Gastrocnemius medialis (tissue), 4 donors: ENCODE measurements around the gene BBOX1. TPM values are rescaled to one million over a fixed set of nuclear protein-coding genes. Genes with fewer than 3 reads are reported as not detected.

Source experiments
- ATAC-seq, 2 donors: fragments of 150-250 bp; one replicate each; pipeline ENCODE4 v1.9.1; 2016
- DNase-seq, 2 donors: peaks; one replicate each; pipeline ENCODE4 v3.0.0-alpha.2; 2019
- H3K27ac ChIP-seq, 4 donors: fragments of 200-600 bp; sonication (generic); 1 replicate in 1 of 4; 2 replicates in 3 of 4; pipeline ENCODE4 v1.5.1; 2016 to 2018; ENCODE audit warnings: mild to moderate bottlenecking in 2 of 4, moderate library complexity in 1 of 4
- H3K27me3 ChIP-seq, 3 donors: fragments of 200-600 bp; sonication (generic) in 2 of 3; 1 replicate in 1 of 3; 2 replicates in 2 of 3; pipeline versions ENCODE4 v1.5.1 to v1.6.0; 2016 to 2019; ENCODE audit warnings: mild to moderate bottlenecking in 1 of 3, moderate library complexity in 1 of 3
- H3K36me3 ChIP-seq, 2 donors: fragments of 200-600 bp; sonication (generic) in 1 of 2; one replicate each; pipeline ENCODE4 v1.5.1; 2017 to 2018
- H3K4me1 ChIP-seq, 2 donors: fragments of 200-600 bp; sonication (generic) in 1 of 2; one replicate each; pipeline ENCODE4 v1.5.1; 2016 to 2017; ENCODE audit warnings: mild to moderate bottlenecking in 2 of 2
- H3K4me3 ChIP-seq, 4 donors: fragments of 200-600 bp; sonication (generic) in 3 of 4; 1 replicate in 1 of 4; 2 replicates in 3 of 4; pipeline ENCODE4 v1.5.1; 2016 to 2019; ENCODE audit warnings: mild to moderate bottlenecking in 2 of 4
- H3K9me3 ChIP-seq, 3 donors: fragments of 200-600 bp; sonication (generic) in 2 of 3; 1 replicate in 1 of 3; 2 replicates in 2 of 3; pipeline ENCODE4 v1.5.1; 2016 to 2019
- POLR2A ChIP-seq, 2 donors: fragments of 450-650 bp; IDR thresholded peaks; one replicate each; pipeline ENCODE4 v1.6.1; 2017; ENCODE audit warnings: antibody characterized with exemption in 2 of 2, mild to moderate bottlenecking in 2 of 2, moderate library complexity in 2 of 2
- in situ Hi-C, 4 donors: fragments of 200-750 bp; cut with MboI; loops; one replicate each; pipeline versions ENCODE4 v1.15.0 to v1.8.0; 2017; ENCODE audit warnings: low sequenced_read_pairs in 4 of 4
- intact Hi-C: fragments of 100-400 bp; cut with DNase I; formaldehyde crosslinking; loops from one replicate; pipeline ENCODE4 v1.15.1; 2023; ENCODE audit warnings: low total_unique reads
- total RNA-seq, 4 donors: library from RNA; depleted of rRNA; stranded (reverse); fragments of >200 nt; gene quantifications; one replicate each; pipeline versions ENCODE4 v1.1.0 to v1.2.3, GENCODE V29; 2016
- TF ChIP-seq, protein P1 (sequence below), 5 experiments: fragments of 450-650 bp in 3 of 5; fragments of 200-600 bp in 2 of 5; sonication (generic) in 2 of 5; IDR thresholded peaks in 4 of 5; conservative IDR thresholded peaks in 1 of 5; 1 replicate in 4 of 5; 2 replicates in 1 of 5; pipeline ENCODE4 v1.5.1; 2016 to 2019; ENCODE audit warnings: antibody characterized with exemption in 5 of 5, mild to moderate bottlenecking in 3 of 5, moderate library complexity in 3 of 5

The BBOX1 gene
- total RNA-seq, 4 donors from 2014 or later, result 0.25 to 10.2 (median 0.65) TPM; not detected in 1

DNA sequence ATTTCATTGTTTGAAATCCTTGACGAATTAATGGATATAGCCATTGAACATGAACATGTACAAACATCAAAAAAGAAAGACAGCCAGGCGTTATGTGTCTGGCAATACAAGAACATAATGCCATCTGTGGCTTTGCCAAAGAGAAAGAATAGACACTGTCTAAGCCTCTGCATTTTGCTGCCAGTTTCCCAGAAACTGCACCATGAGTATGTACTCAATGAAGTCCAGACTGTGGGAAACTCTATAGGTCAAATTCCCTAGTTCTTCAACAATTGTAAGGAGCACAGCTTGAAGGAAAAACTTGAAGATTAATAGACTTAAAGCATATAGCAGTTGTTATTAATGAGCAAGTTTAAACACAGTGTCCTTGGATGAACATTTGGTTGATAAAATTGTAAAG is 71.3 kb downstream of the BBOX1 start:
- no peak for ATAC-seq
- Histone ChIP-seq H3K27me3 (no peaks in the 10 kb centered on the region), H3K9me3 (no peaks in the 10 kb centered on the region), H3K4me1 (no peaks in the 10 kb centered on the region), H3K4me3 (no peak overlapping the region), H3K27ac (no peak overlapping the region), H3K36me3 (no peaks in the 10 kb centered on the region)
- no peak for TF ChIP-seq POLR2A (IDR thresholded peaks at IDR 0.05)
- TF ChIP-seq, protein P1, sequence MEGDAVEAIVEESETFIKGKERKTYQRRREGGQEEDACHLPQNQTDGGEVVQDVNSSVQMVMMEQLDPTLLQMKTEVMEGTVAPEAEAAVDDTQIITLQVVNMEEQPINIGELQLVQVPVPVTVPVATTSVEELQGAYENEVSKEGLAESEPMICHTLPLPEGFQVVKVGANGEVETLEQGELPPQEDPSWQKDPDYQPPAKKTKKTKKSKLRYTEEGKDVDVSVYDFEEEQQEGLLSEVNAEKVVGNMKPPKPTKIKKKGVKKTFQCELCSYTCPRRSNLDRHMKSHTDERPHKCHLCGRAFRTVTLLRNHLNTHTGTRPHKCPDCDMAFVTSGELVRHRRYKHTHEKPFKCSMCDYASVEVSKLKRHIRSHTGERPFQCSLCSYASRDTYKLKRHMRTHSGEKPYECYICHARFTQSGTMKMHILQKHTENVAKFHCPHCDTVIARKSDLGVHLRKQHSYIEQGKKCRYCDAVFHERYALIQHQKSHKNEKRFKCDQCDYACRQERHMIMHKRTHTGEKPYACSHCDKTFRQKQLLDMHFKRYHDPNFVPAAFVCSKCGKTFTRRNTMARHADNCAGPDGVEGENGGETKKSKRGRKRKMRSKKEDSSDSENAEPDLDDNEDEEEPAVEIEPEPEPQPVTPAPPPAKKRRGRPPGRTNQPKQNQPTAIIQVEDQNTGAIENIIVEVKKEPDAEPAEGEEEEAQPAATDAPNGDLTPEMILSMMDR (IDR thresholded peaks at IDR 0.05 in 4 of 5, conservative IDR thresholded peaks at IDR 0.05 in 1 of 5), result no peak
- intact Hi-C loops, result no loop called here
- no peak for DNase-seq
- in situ Hi-C loops, result no loop called here

DNA sequence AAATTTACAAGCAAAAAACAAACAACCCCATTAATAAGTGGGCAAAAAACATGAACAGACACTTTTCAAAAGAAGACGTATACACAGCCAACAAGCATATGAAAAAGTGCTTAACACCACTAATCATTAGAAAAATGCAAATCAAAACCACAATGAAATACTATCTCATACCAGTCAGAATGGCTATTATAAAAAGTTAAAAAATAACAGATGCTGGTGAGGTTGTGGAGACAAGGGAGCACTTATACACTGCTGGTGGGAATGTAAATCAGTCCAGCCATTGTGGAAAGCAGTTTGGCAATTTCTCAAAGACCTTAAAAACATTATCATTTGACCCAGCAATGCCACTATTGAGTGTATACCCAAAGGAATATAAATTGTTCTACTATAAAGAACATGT is 72.3 kb downstream of the BBOX1 start:
- TF ChIP-seq POLR2A (IDR thresholded peaks at IDR 0.05), result no peak
- TF ChIP-seq, protein P1 (IDR thresholded peaks at IDR 0.05 in 4 of 5, conservative IDR thresholded peaks at IDR 0.05 in 1 of 5), result no peak
- DNase-seq (no peak), ATAC-seq (no peak)
- no peak overlapping the region for H3K27ac ChIP-seq
- in situ Hi-C loops, result no loop called here
- no peaks in the 10 kb centered on the region for H3K9me3 ChIP-seq
- no peaks in the 10 kb centered on the region for H3K36me3 ChIP-seq
- no peaks in the 10 kb centered on the region for H3K27me3 ChIP-seq
- intact Hi-C loops, result no loop called here
- no peaks in the 10 kb centered on the region for H3K4me1 ChIP-seq
- no peak overlapping the region for H3K4me3 ChIP-seq

DNA sequence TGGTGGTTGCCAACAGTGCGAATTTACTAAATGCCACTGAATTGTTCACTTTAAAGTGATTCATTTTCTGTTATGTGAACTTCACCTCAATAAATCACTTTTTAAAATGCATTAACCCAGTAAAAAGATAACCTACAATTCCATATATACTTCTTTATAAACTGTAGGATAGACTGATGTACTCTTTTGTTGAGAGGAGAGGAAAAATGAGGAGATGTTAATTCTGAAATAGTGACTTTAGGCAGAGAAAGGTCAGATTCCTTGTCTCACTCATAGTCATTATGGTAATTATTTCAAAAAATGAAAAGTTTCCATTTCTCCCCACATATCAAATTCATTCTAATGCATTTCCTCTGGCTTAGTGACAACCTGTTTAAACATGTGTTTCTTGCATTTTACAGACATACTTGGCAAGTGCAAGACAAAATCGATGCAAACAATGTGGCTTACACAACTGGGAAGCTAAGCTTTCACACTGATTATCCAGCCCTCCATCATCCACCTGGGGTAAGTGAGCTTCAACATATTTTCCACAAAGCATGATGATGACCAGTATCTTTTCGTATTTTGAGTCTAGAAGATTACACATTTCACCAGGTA is 74.5 kb downstream of the BBOX1 start:
- in situ Hi-C loops, result no loop called here
- H3K27ac ChIP-seq, result no peak overlapping the region
- no peaks in the 10 kb centered on the region for H3K27me3 ChIP-seq
- H3K9me3 ChIP-seq, result no peaks in the 10 kb centered on the region
- no peaks in the 10 kb centered on the region for H3K36me3 ChIP-seq
- H3K4me3 ChIP-seq, result no peak overlapping the region
- ATAC-seq (no peak), DNase-seq (no peak)
- TF ChIP-seq, protein P1 (IDR thresholded peaks at IDR 0.05 in 4 of 5, conservative IDR thresholded peaks at IDR 0.05 in 1 of 5), result no peak
- TF ChIP-seq POLR2A (IDR thresholded peaks at IDR 0.05), result no peak
- no peaks in the 10 kb centered on the region for H3K4me1 ChIP-seq
- intact Hi-C loops, result no loop called here

DNA sequence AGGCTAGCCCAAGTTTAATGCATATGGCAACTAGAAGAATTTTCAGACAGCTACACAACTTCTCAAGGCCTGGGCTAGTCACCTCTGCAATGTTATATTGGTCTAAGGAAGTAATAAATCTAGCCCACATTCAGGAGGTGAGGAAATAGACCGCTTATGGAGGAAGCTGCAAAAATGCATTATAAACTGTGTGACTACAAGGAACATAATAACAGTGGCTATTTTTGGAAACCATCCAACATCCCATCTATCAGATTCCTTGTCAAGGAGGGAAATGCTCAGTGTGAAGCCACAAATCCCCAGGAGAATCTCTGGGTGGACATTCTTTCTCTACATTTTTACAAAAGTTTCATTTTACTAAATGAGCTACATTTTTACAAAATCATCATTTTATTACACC is 76.1 kb downstream of the BBOX1 start:
- ATAC-seq, result no peak
- TF ChIP-seq, protein P1 (IDR thresholded peaks at IDR 0.05 in 4 of 5, conservative IDR thresholded peaks at IDR 0.05 in 1 of 5), result no peak
- H3K9me3 ChIP-seq, result no peaks in the 10 kb centered on the region
- in situ Hi-C loops, result no loop called here
- intact Hi-C loops, result no loop called here
- no peak for DNase-seq
- no peaks in the 10 kb centered on the region for H3K4me1 ChIP-seq
- no peak overlapping the region for H3K27ac ChIP-seq
- no peak overlapping the region for H3K4me3 ChIP-seq
- no peaks in the 10 kb centered on the region for H3K27me3 ChIP-seq
- no peaks in the 10 kb centered on the region for H3K36me3 ChIP-seq

DNA sequence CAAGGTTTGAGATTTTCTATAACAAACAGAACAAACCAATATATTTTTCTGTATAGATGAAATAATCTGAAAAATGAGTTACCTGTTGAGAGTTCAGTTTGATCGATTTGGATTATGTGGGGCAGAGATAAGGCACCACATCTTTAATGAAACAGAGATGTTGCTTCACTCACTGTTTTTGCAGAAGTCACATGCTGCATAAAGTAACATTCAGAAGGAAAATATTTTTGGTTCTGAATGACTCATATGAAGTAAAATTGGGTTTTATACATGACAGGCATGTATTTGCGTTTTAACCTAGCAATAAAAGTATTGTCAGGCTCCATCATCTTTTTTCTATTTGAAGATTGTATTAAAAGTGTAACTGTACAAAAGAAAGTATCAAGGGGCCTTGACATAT is 77.8 kb downstream of the BBOX1 start:
- H3K27ac ChIP-seq, result no peak overlapping the region
- TF ChIP-seq, protein P1 (IDR thresholded peaks at IDR 0.05 in 4 of 5, conservative IDR thresholded peaks at IDR 0.05 in 1 of 5), result no peak
- no peak for TF ChIP-seq POLR2A (IDR thresholded peaks at IDR 0.05)
- H3K9me3 ChIP-seq, result no peaks in the 10 kb centered on the region
- H3K4me1 ChIP-seq, result no peaks in the 10 kb centered on the region
- ATAC-seq, result no peak
- intact Hi-C loops (no loop called here), in situ Hi-C loops (no loop called here)
- no peak overlapping the region for H3K4me3 ChIP-seq
- H3K27me3 ChIP-seq, result no peaks in the 10 kb centered on the region
- DNase-seq, result no peak
- no peaks in the 10 kb centered on the region for H3K36me3 ChIP-seq
